C4-2B (cell line): ENCODE results near the gene TUBA4B.
A peak's percentile ranks its signal among the peaks of the same experiment; 100 is the strongest.

Experiments
- H3K27ac ChIP-seq: fragments of 450-650 bp; 2 replicates; pipeline ENCODE4 v1.5.1; 2017
- CTCF ChIP-seq: fragments of 450-650 bp; conservative IDR thresholded peaks from 2 replicates; pipeline ENCODE4 v1.5.1; 2017; ENCODE audit warnings: mild to moderate bottlenecking
- ZFX ChIP-seq: fragments of 450-650 bp; IDR thresholded peaks from 2 replicates; pipeline ENCODE4 v1.6.1; 2017

Gene TUBA4B

GRCh38 chr2:219214141-219214540 is 38.9 kb upstream of the TUBA4B start:
- TF ChIP-seq ZFX (no peak), CTCF (no peak)

GRCh38 chr2:219214786-219215185 is 38.3 kb upstream of the TUBA4B start:
- TF ChIP-seq CTCF (no peak), ZFX (no peak)
- no peak overlapping the region for H3K27ac ChIP-seq

More at GRCh38 chr2:219214141-219214540, 38.9 kb upstream of the TUBA4B start:
- H3K27ac ChIP-seq = no peak overlapping the region

GRCh38 chr2:219215871-219216534 is 37.0 kb upstream of the TUBA4B start:
- TF ChIP-seq ZFX (no peak), CTCF (no peak)
- H3K27ac ChIP-seq = peak overlapping the region; percentile 94

- H3K27ac ChIP-seq = peak overlapping the region; percentile 94
These were observed 36.5 kb upstream of the TUBA4B start for GRCh38 chr2:219216535-219216915.

GRCh38 chr2:219218217-219218731 is 34.8 kb upstream of the TUBA4B start:
- TF ChIP-seq ZFX (peak; percentile 88; the same call in 1 of the 2 replicates), CTCF (no peak)
- peak overlapping the region; percentile 94 for H3K27ac ChIP-seq

More at GRCh38 chr2:219216535-219216915, 36.5 kb upstream of the TUBA4B start:
- no peak for TF ChIP-seq CTCF
- TF ChIP-seq ZFX = no peak

- TF ChIP-seq CTCF (no peak), ZFX (peak; percentile 59; the same call in 1 of the 2 replicates)
- H3K27ac ChIP-seq = peak within 1 kb of the TSS; percentile 94
These were observed 34.0 kb upstream of the TUBA4B start, which contains the start of gene ABCB6 for GRCh38 chr2:219218732-219219701. Gene ABCB6 (minus strand): TSS chr2:219218958. CDS start chr2:219218673, 285 bp downstream.
